Stimulated activated CD4-positive, alpha-beta T cell treated with anti-CD3 and anti-CD28 coated beads, Interleukin-4, amount 100 ng/mL, for 48 hours (primary cell): ENCODE results near the gene CACNG1.

Source experiments
- DNase-seq, 2 donors: peaks; one replicate each; pipeline ENCODE4 v3.0.0-alpha.2; 2020; ENCODE audit warnings: low read depth in 2 of 2

CACNG1 gene

GRCh38 chr17:67044016-67044772 is at the start of gene CACNG1:
CACNG1 (plus strand) TSS chr17:67044554; CDS start chr17:67044661, 107 bp downstream.
- DNase-seq, result no peak

- no peak for DNase-seq
Measured at GRCh38 chr17:66994930-66995535, 49.3 kb upstream of the CACNG1 start.

GRCh38 chr17:66995944-66996343 is 48.4 kb upstream of the CACNG1 start:
- DNase-seq, result no peak

GRCh38 chr17:66996926-66997325 is 47.4 kb upstream of the CACNG1 start:
- DNase-seq, result no peak

- no peak for DNase-seq
Measured at GRCh38 chr17:67003231-67003630, 41.1 kb upstream of the CACNG1 start.

- no peak for DNase-seq
Measured at GRCh38 chr17:67004181-67004580, 40.2 kb upstream of the CACNG1 start.

- DNase-seq, result no peak
Measured at GRCh38 chr17:67007266-67007665, 37.1 kb upstream of the CACNG1 start.

GRCh38 chr17:67008101-67008500 is 36.3 kb upstream of the CACNG1 start:
- no peak for DNase-seq

- DNase-seq, result no peak
Measured at GRCh38 chr17:67011527-67012175, 32.7 kb upstream of the CACNG1 start.

- no peak for DNase-seq
Measured at GRCh38 chr17:67013891-67014290, 30.5 kb upstream of the CACNG1 start.

- DNase-seq, result no peak
Measured at GRCh38 chr17:67015001-67015400, 29.4 kb upstream of the CACNG1 start.

- no peak for DNase-seq
Measured at GRCh38 chr17:67016039-67016762, 28.2 kb upstream of the CACNG1 start.

GRCh38 chr17:67017910-67018309 is 26.4 kb upstream of the CACNG1 start:
- DNase-seq, result no peak

- DNase-seq, result no peak
Measured at GRCh38 chr17:67018471-67019434, 25.6 kb upstream of the CACNG1 start.

GRCh38 chr17:67019809-67020208 is 24.5 kb upstream of the CACNG1 start:
- DNase-seq, result no peak

GRCh38 chr17:67020293-67020766 is 24.0 kb upstream of the CACNG1 start:
- no peak for DNase-seq

GRCh38 chr17:67021196-67021595 is 23.2 kb upstream of the CACNG1 start:
- no peak for DNase-seq

- no peak for DNase-seq
Measured at GRCh38 chr17:67021743-67022450, 22.5 kb upstream of the CACNG1 start.

GRCh38 chr17:67022451-67022810 is 21.9 kb upstream of the CACNG1 start:
- no peak for DNase-seq

GRCh38 chr17:67024736-67025135 is 19.6 kb upstream of the CACNG1 start:
- DNase-seq, result no peak
